Rectal smooth muscle tissue (tissue), 1 donor: ENCODE measurements around the gene FAM124A.

Source experiments
- H3K27ac ChIP-seq: one replicate; pipeline ENCODE4 v1.7.0; 2013; ENCODE audit warnings: low read depth, low read length, inconsistent platforms
- H3K27me3 ChIP-seq: one replicate; pipeline ENCODE4 v1.7.0; 2013; ENCODE audit warnings: low read length; ENCODE audit not compliant: control insufficient read depth, insufficient read depth
- H3K36me3 ChIP-seq: one replicate; pipeline ENCODE4 v1.7.0; 2013; ENCODE audit warnings: low read length; ENCODE audit not compliant: control insufficient read depth, insufficient read depth
- H3K4me1 ChIP-seq: one replicate; pipeline ENCODE4 v1.7.0; 2013; ENCODE audit warnings: low read length; ENCODE audit not compliant: control insufficient read depth, insufficient read depth
- H3K4me3 ChIP-seq: one replicate; pipeline ENCODE4 v1.7.0; 2013; ENCODE audit warnings: low read length
- H3K9ac ChIP-seq: one replicate; pipeline ENCODE4 v1.7.0; 2013; ENCODE audit warnings: low read length

The FAM124A gene

GRCh38 chr13:51222686-51223559 lies 725 bp downstream of the FAM124A start:
- Histone ChIP-seq H3K4me3 (peak overlapping the region; percentile 81), H3K9ac (no peak overlapping the region), H3K4me1 (no peaks in the 10 kb centered on the region), H3K27me3 (peaks cover 3% of the 10 kb centered on the region), H3K36me3 (no peaks in the 10 kb centered on the region), H3K27ac (peak overlapping the region; percentile 62)

- Histone ChIP-seq H3K9ac (no peak overlapping the region), H3K27ac (no peak overlapping the region), H3K36me3 (no peaks in the 10 kb centered on the region), H3K4me3 (no peak overlapping the region), H3K27me3 (peaks cover 3% of the 10 kb centered on the region), H3K4me1 (peaks cover 2% of the 10 kb centered on the region)
These were observed 1.5 kb downstream of the FAM124A start for GRCh38 chr13:51223560-51224270.

GRCh38 chr13:51225029-51225428 lies 2.8 kb downstream of the FAM124A start:
- Histone ChIP-seq H3K4me3 (no peak overlapping the region), H3K4me1 (peaks cover 12% of the 10 kb centered on the region), H3K27ac (no peak overlapping the region), H3K36me3 (no peaks in the 10 kb centered on the region), H3K9ac (no peak overlapping the region), H3K27me3 (peaks cover 3% of the 10 kb centered on the region)

DNA sequence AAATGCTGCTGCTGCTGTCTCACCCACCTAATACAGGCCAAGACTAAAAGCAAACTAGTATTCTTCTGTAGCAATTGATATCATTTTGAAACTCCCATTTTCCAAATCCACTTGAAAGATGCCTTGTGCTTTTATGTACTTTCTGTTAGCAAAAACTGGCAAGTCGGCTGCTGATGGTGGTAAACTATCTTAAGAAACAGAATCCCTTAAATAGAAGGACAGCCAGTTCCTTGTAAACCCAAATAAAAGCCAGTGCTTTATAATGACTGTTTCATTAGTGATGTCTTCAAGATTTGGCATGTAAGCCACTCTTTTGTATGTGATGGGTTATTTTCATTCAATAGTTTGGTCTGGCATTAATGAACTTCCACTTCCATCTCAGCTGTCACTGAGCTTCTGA lies 5.2 kb downstream of the FAM124A start:
- Histone ChIP-seq H3K27me3 (peaks cover 3% of the 10 kb centered on the region), H3K36me3 (no peaks in the 10 kb centered on the region), H3K9ac (no peak overlapping the region), H3K27ac (peak overlapping the region; percentile 11), H3K4me3 (no peak overlapping the region), H3K4me1 (peaks cover 24% of the 10 kb centered on the region)

GRCh38 chr13:51229101-51229719 lies 7.0 kb downstream of the FAM124A start:
- Histone ChIP-seq H3K4me1 (peaks cover 24% of the 10 kb centered on the region), H3K27ac (no peak overlapping the region), H3K4me3 (no peak overlapping the region), H3K27me3 (no peaks in the 10 kb centered on the region), H3K36me3 (no peaks in the 10 kb centered on the region), H3K9ac (no peak overlapping the region)

DNA sequence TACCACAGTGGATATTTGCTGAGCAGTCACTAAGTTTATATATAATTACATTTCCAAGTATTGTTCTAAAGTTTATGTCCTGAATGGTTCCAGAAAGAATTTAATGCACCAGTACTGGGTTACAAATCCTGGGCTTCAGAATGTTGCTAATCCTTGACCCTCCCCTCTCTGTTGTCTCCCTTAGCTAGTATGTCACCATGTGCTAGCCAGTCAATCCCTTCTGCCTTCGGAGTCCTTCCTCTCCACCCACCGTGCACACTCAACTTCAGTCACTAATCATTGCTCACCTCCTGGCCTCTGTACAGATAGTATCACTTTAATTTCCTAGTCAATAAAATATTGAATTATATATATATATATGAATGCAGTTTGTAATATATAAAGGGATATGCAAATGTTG lies 7.5 kb downstream of the FAM124A start:
- Histone ChIP-seq H3K4me3 (no peak overlapping the region), H3K36me3 (no peaks in the 10 kb centered on the region), H3K4me1 (peaks cover 24% of the 10 kb centered on the region), H3K27me3 (no peaks in the 10 kb centered on the region), H3K27ac (no peak overlapping the region), H3K9ac (no peak overlapping the region)

- peaks cover 24% of the 10 kb centered on the region for H3K4me1 ChIP-seq
- H3K4me3 ChIP-seq = peak overlapping the region; percentile 38
- H3K9ac ChIP-seq = no peak overlapping the region
- no peaks in the 10 kb centered on the region for H3K36me3 ChIP-seq
- no peaks in the 10 kb centered on the region for H3K27me3 ChIP-seq
- H3K27ac ChIP-seq = peak overlapping the region; percentile 70
These were observed 8.4 kb downstream of the FAM124A start for GRCh38 chr13:51230477-51231105.

GRCh38 chr13:51231456-51231855 lies 9.3 kb downstream of the FAM124A start:
- no peak overlapping the region for H3K4me3 ChIP-seq
- H3K4me1 ChIP-seq = peaks cover 24% of the 10 kb centered on the region
- no peaks in the 10 kb centered on the region for H3K27me3 ChIP-seq
- no peaks in the 10 kb centered on the region for H3K36me3 ChIP-seq
- H3K9ac ChIP-seq = no peak overlapping the region
- peak overlapping the region; percentile 70 for H3K27ac ChIP-seq

DNA sequence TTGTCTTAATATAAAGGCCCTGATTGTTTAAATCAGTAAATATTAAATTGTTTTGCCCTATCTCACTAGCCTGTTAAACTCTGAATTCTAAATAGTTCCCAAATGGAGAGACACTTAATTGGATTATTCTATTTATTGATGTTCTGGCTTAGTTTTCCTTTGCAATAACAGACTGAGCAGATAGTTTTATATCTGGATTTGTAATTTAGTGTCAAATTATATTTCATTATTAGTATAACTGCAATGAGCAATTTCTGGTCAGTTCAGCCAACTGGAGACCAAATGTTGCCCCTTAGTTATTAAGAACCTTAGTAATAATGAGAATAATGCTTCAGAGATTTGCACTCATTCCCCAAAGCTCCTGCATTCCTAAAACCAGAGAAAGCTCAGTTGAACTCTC lies 10.1 kb downstream of the FAM124A start:
- Histone ChIP-seq H3K4me1 (peaks cover 24% of the 10 kb centered on the region), H3K9ac (no peak overlapping the region), H3K27me3 (no peaks in the 10 kb centered on the region), H3K36me3 (no peaks in the 10 kb centered on the region), H3K27ac (no peak overlapping the region), H3K4me3 (no peak overlapping the region)

DNA sequence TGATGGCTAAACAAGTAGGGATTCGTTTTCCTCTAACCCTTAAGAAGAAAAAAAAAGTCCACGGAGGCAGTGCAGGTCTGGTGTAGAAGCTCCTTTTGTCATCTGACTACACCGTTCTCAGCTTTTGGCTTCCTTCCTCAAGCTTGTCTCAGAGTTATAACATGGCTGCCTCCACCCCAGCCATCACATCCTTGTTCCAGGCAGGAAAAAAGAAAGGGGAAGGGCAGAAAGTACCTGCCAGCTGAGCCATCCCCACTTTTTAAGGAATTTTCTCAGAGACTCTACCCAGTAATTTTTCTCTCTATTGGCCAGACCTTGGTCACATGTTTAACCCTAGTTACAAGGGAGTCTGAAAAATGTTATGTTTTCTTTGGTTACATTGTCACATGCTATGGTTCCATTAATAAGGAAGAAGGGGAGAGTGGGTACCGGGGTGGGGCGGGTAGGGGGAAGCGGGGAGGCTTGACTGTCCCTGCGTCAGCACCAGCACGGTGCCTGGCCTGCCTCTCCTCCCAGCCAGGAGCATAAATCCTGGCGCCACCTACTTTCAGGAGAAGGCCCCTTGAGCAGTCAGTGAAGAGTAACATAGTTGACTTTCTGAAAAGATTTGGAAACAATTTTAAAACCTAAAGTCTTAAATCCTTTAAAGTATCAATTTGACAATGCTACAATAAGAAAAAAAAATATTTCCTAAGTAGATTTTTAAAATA lies 11.1 kb downstream of the FAM124A start:
- no peaks in the 10 kb centered on the region for H3K36me3 ChIP-seq
- no peak overlapping the region for H3K27ac ChIP-seq
- no peak overlapping the region for H3K4me3 ChIP-seq
- H3K4me1 ChIP-seq = peaks cover 24% of the 10 kb centered on the region
- no peaks in the 10 kb centered on the region for H3K27me3 ChIP-seq
- no peak overlapping the region for H3K9ac ChIP-seq

- Histone ChIP-seq H3K9ac (no peak overlapping the region), H3K4me3 (no peak overlapping the region), H3K4me1 (peaks cover 15% of the 10 kb centered on the region), H3K36me3 (no peaks in the 10 kb centered on the region), H3K27me3 (no peaks in the 10 kb centered on the region), H3K27ac (no peak overlapping the region)
These were observed 12.5 kb downstream of the FAM124A start for GRCh38 chr13:51234676-51235075.

- Histone ChIP-seq H3K27ac (no peak overlapping the region), H3K27me3 (no peaks in the 10 kb centered on the region), H3K4me1 (peaks cover 11% of the 10 kb centered on the region)
These were observed 13.0 kb downstream of the FAM124A start for GRCh38 chr13:51235186-51235585.

More at GRCh38 chr13:51235186-51235585, 13.0 kb downstream of the FAM124A start:
- H3K9ac ChIP-seq = no peak overlapping the region
- no peak overlapping the region for H3K4me3 ChIP-seq
- H3K36me3 ChIP-seq = no peaks in the 10 kb centered on the region
